Body of pancreas (tissue), 4 donors: Measurements from ENCODE around the gene HOXB6. TPM values are rescaled to one million over a fixed set of nuclear protein-coding genes. Genes with fewer than 3 reads are reported as not detected.

Experiments
- ATAC-seq: fragments of 150-250 bp; one replicate; pipeline ENCODE4 v1.9.1; 2016
- DNase-seq, 4 donors: peaks; one replicate each; pipeline ENCODE4 v3.0.0-alpha.2; 2019
- H3K27ac ChIP-seq, 4 donors: fragments of 200-600 bp; sonication (generic); 1 replicate in 3 of 4; 2 replicates in 1 of 4; pipeline versions ENCODE4 v1.5.1 to v1.6.1; 2016 to 2019; ENCODE audit warnings: mild to moderate bottlenecking in 1 of 4, mixed read lengths in 1 of 4, moderate library complexity in 1 of 4
- H3K27me3 ChIP-seq, 2 donors: fragments of 200-600 bp; sonication (generic); one replicate each; pipeline ENCODE4 v1.6.0; 2016; ENCODE audit warnings: mild to moderate bottlenecking in 1 of 2
- H3K36me3 ChIP-seq, 2 donors: fragments of 200-600 bp; sonication (generic); replicated peaks in 1 of 2; 2 replicates each; pipeline ENCODE4 v1.5.1; 2016; ENCODE audit warnings: low read depth in 2 of 2; ENCODE audit not compliant: insufficient read depth in 1 of 2
- H3K4me1 ChIP-seq: fragments of 200-600 bp; sonication (generic); one replicate; pipeline ENCODE4 v1.6.0; 2016
- H3K4me3 ChIP-seq, 2 donors: fragments of 200-600 bp; sonication (generic); 1 replicate in 1 of 2; 2 replicates in 1 of 2; pipeline ENCODE4 v1.5.1; 2016 to 2019
- H3K9me3 ChIP-seq, 3 donors: fragments of 200-600 bp; sonication (generic); 1 replicate in 2 of 3; 2 replicates in 1 of 3; pipeline ENCODE4 v1.5.1; 2016
- POLR2A ChIP-seq, 3 donors: fragments of 450-650 bp; IDR thresholded peaks; one replicate each; pipeline ENCODE4 v1.6.1; 2016; ENCODE audit warnings: antibody characterized with exemption in 3 of 3, mild to moderate bottlenecking in 2 of 3
- WGBS, 2 donors: methylation state at CpG; one replicate each; pipeline ENCODE4 v1.1.5; 2017; 5-methylcytosine and 5-hydroxymethylcytosine counted together
- intact Hi-C: fragments of 100-400 bp; cut with DNase I; formaldehyde crosslinking; loops from one replicate; pipeline ENCODE4 v1.15.1; 2023
- total RNA-seq, 2 donors: library from RNA; depleted of rRNA; stranded (reverse); fragments of >200 nt; gene quantifications; one replicate each; pipeline ENCODE4 v1.1.0, GENCODE V29; 2016
- TF ChIP-seq, protein P1 (sequence below), 7 experiments: fragments of 450-650 bp in 4 of 7; fragments of 200-600 bp in 3 of 7; sonication (generic) in 3 of 7; IDR thresholded peaks; one replicate each; pipeline ENCODE4 v1.5.1; 2016 to 2019; ENCODE audit warnings: antibody characterized with exemption in 7 of 7

HOXB6 gene
- total RNA-seq, 2 donors from 2014 or later = 2.1 to 2.6 TPM

DNA sequence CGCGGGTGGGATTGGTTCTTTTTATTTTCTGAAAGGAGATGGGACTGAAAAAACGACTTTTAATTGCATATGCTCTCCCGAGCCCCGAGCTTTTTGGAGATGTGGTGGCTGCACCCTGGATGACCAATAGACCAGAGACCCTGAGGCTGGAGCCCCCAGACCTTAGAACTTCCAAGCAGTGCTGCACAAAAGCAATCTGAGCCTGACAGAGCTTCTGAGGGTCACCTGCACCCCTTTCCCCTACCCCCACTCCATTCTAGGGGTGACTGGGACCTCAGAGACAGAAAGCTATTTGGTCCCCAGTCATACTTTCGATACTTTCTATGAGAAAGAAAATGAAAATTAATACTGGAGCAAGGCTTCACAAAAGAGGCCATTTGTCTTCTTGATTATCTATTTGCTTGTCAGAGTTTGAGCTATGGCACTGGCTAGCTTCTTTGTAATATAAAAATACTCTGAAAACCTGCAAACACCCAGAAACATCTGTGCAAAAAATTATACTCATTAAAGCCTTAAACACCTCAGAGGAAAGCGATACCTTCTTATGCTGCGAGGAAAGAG is 30.2 kb downstream of the HOXB6 start:
- WGBS, 2 donors = 16 to 18% methylated on average over 8 of the region's 8 CpGs
- TF ChIP-seq POLR2A (IDR thresholded peaks at IDR 0.05) = no peak
- TF ChIP-seq, protein P1, sequence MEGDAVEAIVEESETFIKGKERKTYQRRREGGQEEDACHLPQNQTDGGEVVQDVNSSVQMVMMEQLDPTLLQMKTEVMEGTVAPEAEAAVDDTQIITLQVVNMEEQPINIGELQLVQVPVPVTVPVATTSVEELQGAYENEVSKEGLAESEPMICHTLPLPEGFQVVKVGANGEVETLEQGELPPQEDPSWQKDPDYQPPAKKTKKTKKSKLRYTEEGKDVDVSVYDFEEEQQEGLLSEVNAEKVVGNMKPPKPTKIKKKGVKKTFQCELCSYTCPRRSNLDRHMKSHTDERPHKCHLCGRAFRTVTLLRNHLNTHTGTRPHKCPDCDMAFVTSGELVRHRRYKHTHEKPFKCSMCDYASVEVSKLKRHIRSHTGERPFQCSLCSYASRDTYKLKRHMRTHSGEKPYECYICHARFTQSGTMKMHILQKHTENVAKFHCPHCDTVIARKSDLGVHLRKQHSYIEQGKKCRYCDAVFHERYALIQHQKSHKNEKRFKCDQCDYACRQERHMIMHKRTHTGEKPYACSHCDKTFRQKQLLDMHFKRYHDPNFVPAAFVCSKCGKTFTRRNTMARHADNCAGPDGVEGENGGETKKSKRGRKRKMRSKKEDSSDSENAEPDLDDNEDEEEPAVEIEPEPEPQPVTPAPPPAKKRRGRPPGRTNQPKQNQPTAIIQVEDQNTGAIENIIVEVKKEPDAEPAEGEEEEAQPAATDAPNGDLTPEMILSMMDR (IDR thresholded peaks at IDR 0.05) = no peak
- ATAC-seq = no peak
- Histone ChIP-seq H3K9me3 (no peaks in the 10 kb centered on the region), H3K4me1 (peaks cover 13% of the 10 kb centered on the region), H3K27ac (no peak overlapping the region), H3K36me3 (no peaks in the 10 kb centered on the region), H3K4me3 (no peak overlapping the region), H3K27me3 (peaks cover 0 to 45% of the 10 kb centered on the region in 2 donors)
- intact Hi-C loops = no loop called here
- DNase-seq = no peak

- ATAC-seq (no peak), DNase-seq (no peak)
- no peaks in the 10 kb centered on the region for H3K9me3 ChIP-seq
- H3K36me3 ChIP-seq = no peaks in the 10 kb centered on the region
- intact Hi-C loops = no loop called here
- TF ChIP-seq, protein P1 (IDR thresholded peaks at IDR 0.05) = no peak
- TF ChIP-seq POLR2A (IDR thresholded peaks at IDR 0.05) = no peak
- no peak overlapping the region for H3K4me3 ChIP-seq
- peaks cover 0 to 45% of the 10 kb centered on the region in 2 donors for H3K27me3 ChIP-seq
- 79 to 83% methylated on average over 1 of the region's 1 CpG for WGBS, 2 donors
- peaks cover 13% of the 10 kb centered on the region for H3K4me1 ChIP-seq
- peak overlapping the region in 2 of 4 donors; percentile 29 to 43 for H3K27ac ChIP-seq
Measured at GRCh38 chr17:48571826-48572417, 32.9 kb downstream of the HOXB6 start.

DNA sequence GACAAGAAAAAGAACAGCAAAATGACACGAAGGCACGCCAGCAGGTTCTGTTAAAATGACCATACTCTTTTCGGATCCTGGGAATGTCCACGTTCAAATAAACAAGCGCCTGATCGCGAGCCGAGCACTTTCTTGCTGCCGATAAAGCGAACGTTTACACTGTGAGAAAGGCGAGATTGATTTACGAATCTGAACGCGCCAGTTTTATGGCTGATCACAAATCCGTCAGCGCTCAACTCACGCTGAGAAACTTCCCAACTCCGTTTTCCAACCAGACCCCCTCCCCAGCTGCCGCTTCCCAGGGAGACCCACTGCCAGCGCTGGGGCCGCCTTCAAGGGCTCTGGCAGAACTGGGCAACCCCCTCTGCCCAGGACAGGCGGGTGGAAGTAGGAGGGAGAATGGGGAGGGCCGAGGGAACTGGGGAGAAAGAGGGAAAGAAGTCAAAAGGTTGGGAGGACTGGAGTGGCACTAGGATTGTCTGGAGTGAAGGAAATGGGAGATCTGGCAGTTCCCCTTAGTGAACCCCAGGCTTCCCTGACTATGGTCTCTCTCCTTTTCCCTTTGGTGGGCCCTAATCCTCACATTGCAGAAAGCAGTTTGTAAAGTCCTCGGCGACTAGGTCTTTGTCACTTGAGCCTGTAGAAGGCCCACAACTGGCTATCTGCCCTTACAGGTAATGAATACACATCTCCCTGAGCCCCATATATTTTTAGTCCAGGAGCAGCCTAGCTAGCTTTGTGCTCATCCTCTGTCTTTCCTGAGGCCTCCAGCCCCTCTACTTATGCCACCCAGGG is 33.6 kb downstream of the HOXB6 start:
- 14 to 22% methylated on average over 26 of the region's 26 CpGs for WGBS, 2 donors
- no peak for DNase-seq
- H3K4me1 ChIP-seq = peaks cover 11% of the 10 kb centered on the region

GRCh38 chr17:48570325-48571023 is 34.3 kb downstream of the HOXB6 start:
- ATAC-seq = no peak
- Histone ChIP-seq H3K9me3 (no peaks in the 10 kb centered on the region), H3K4me3 (no peak overlapping the region), H3K27ac (peak overlapping the region in 1 of 4 donors; percentile 8), H3K27me3 (peaks cover 0 to 33% of the 10 kb centered on the region in 2 donors), H3K4me1 (peaks cover 7% of the 10 kb centered on the region), H3K36me3 (no peaks in the 10 kb centered on the region)
- WGBS, 2 donors = 11 to 12% methylated on average over 15 to 19 of the region's 19 CpGs
- intact Hi-C loops = no loop called here
- TF ChIP-seq POLR2A (IDR thresholded peaks at IDR 0.05) = no peak
- TF ChIP-seq, protein P1 (IDR thresholded peaks at IDR 0.05) = no peak
- no peak for DNase-seq

More for the DNA sequence above, 33.6 kb downstream of the HOXB6 start:
- H3K4me3 ChIP-seq = no peak overlapping the region
- peak overlapping the region in 3 of 4 donors; percentile 8 to 43 (median 29) for H3K27ac ChIP-seq
- H3K36me3 ChIP-seq = no peaks in the 10 kb centered on the region
- no peak for ATAC-seq
- no peak for TF ChIP-seq POLR2A (IDR thresholded peaks at IDR 0.05)
- TF ChIP-seq, protein P1 (IDR thresholded peaks at IDR 0.05) = no peak
- intact Hi-C loops = no loop called here
- peaks cover 0 to 40% of the 10 kb centered on the region in 2 donors for H3K27me3 ChIP-seq
- no peaks in the 10 kb centered on the region for H3K9me3 ChIP-seq
